Measurements from ENCODE around the gene PSMF1. TPM values are rescaled to one million over a fixed set of nuclear protein-coding genes. Genes with fewer than 3 reads are reported as not detected.

Gene PSMF1
- total RNA-seq, 1 donor from 2014 or later, result 110 TPM

DNA sequence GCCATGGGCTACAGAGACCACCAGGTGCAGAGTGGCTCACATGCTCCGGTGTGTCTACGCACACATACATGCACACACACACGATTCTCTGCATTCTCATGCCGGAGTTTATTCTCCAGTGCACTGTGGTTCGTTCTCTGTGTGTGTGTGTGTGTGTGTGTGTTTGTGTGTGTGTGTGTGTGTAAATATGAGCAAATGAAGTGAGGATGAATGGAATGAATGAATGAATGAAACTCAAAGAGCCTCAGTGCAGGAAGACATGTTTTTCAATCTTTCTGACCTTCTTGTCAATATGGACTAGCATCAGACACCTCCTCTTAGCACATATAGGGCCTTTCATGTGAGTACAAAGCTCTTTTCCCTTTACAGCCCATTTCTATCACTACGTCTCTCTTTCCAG lies 64.8 kb downstream of the PSMF1 start:
- Mint-ChIP-seq H3K27ac (ENCODE audit: unreplicated experiment) (no peak overlapping the region), H3K9me3 (ENCODE audit: low read depth) (no peaks in the 10 kb centered on the region), H3K4me3 (ENCODE audit: unreplicated experiment) (no peak overlapping the region), H3K4me1 (ENCODE audit: low read depth) (peaks cover 10% of the 10 kb centered on the region), H3K27me3 (ENCODE audit: low read depth) (peaks cover 26% of the 10 kb centered on the region), H3K36me3 (ENCODE audit: low read depth) (peaks cover 2% of the 10 kb centered on the region)
- DNase-seq (ENCODE audit: low spot score), result no peak
- TF ChIP-seq, protein P1, sequence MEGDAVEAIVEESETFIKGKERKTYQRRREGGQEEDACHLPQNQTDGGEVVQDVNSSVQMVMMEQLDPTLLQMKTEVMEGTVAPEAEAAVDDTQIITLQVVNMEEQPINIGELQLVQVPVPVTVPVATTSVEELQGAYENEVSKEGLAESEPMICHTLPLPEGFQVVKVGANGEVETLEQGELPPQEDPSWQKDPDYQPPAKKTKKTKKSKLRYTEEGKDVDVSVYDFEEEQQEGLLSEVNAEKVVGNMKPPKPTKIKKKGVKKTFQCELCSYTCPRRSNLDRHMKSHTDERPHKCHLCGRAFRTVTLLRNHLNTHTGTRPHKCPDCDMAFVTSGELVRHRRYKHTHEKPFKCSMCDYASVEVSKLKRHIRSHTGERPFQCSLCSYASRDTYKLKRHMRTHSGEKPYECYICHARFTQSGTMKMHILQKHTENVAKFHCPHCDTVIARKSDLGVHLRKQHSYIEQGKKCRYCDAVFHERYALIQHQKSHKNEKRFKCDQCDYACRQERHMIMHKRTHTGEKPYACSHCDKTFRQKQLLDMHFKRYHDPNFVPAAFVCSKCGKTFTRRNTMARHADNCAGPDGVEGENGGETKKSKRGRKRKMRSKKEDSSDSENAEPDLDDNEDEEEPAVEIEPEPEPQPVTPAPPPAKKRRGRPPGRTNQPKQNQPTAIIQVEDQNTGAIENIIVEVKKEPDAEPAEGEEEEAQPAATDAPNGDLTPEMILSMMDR (IDR thresholded peaks at IDR 0.05), result no peak

DNA sequence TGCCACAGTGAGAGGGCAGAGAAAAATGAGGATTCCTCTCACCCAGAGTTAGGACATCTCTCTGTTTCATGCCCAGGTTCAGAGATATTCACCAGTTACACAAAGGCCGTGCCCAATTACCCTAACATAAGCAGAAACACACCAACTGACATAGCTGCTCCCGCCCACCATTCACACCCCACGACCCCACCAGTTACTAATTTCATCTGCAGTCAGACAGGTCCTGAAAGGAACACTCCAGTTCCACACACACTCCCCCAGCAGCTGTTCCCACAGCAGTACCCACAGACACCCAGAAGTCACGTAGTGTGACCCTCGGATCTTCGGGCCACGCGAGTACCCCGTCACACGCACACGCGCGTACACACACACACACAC lies 65.8 kb downstream of the PSMF1 start:
- DNase-seq (ENCODE audit: low spot score), result no peak
- Mint-ChIP-seq H3K27ac (ENCODE audit: unreplicated experiment) (no peak overlapping the region), H3K27me3 (ENCODE audit: low read depth) (peaks cover 30% of the 10 kb centered on the region), H3K4me3 (ENCODE audit: unreplicated experiment) (peak overlapping the region; percentile 68), H3K4me1 (ENCODE audit: low read depth) (peaks cover 10% of the 10 kb centered on the region), H3K36me3 (ENCODE audit: low read depth) (peaks cover 2% of the 10 kb centered on the region), H3K9me3 (ENCODE audit: low read depth) (no peaks in the 10 kb centered on the region)
- TF ChIP-seq, protein P1 (IDR thresholded peaks at IDR 0.05), result no peak

DNA sequence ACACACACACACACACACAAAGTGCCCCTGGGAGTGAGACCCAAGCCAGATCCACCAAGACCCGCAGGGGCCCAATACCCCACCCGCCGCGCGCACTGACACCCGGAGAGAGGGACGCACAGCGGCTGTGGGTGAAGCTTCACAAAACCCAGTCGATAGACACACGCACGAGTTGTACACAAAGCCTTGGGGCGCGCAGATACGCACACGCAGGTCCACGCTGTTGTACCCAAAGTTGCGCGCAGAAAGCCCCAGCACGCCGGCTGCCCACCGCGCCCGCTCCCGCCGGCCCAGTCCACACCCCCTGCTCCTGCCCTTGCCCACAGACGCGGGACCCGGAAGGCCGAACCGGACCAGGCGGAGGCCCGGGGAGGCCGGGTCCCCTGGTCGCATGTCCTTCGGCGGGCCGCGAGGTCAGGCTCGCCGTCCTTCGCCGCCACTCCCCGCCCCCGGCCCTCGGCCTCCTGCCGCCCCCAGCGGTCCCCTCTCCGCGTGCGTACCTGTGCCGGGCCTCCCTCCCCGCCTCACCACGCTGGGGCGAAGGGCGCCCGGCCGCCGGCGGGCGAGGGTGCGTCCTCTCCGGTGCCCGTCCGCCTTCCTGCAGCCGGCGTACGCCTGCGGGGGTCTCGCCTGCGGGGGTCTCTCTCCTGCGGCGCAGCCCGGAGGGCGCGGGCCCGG lies 66.4 kb downstream of the PSMF1 start, which contains the start of gene TMEM74B:
Gene TMEM74B, minus strand, starts transcription at position 344 of the 678 bp plus-strand sequence. CDS start 1,180 bp downstream, outside the sequence.
- H3K4me1 Mint-ChIP-seq (ENCODE audit: low read depth), result peaks cover 10% of the 10 kb centered on the region
- DNase-seq (ENCODE audit: low spot score), result no peak
- TF ChIP-seq, protein P1 (IDR thresholded peaks at IDR 0.05), result no peak
- H3K27me3 Mint-ChIP-seq (ENCODE audit: low read depth), result peaks cover 36% of the 10 kb centered on the region
- H3K9me3 Mint-ChIP-seq (ENCODE audit: low read depth), result no peaks in the 10 kb centered on the region
- peaks cover 2% of the 10 kb centered on the region for H3K36me3 Mint-ChIP-seq (ENCODE audit: low read depth)
- peak within 1 kb of the TSS; percentile 68 for H3K4me3 Mint-ChIP-seq (ENCODE audit: unreplicated experiment)
- H3K27ac Mint-ChIP-seq (ENCODE audit: unreplicated experiment), result no peak within 1 kb of the TSS

DNA sequence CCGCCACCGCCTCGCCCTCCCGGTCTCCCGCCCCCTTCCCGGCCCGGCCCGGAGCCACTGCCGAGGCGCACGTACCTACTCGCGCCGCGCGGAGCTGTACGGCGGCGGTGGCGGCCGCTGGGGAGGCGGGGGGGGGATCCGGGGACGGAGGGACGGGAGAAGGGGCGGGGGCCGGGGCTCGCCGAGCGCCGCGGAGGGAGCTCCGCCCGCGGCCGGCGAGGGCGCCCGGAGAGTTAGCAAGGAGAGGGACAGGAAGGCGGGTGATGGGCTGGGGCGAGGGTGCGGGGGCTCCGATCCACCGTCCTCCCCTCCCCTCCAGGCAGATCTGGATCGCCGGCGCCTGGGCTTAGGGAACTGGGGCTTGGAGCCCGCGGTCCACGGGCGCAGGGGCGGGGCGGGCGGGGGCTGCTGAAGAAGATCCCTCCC lies 66.9 kb downstream of the PSMF1 start:
- peaks cover 10% of the 10 kb centered on the region for H3K4me1 Mint-ChIP-seq (ENCODE audit: low read depth)
- H3K27ac Mint-ChIP-seq (ENCODE audit: unreplicated experiment), result no peak overlapping the region
- peaks cover 41% of the 10 kb centered on the region for H3K27me3 Mint-ChIP-seq (ENCODE audit: low read depth)
- peaks cover 2% of the 10 kb centered on the region for H3K36me3 Mint-ChIP-seq (ENCODE audit: low read depth)
- H3K9me3 Mint-ChIP-seq (ENCODE audit: low read depth), result no peaks in the 10 kb centered on the region
- no peak overlapping the region for H3K4me3 Mint-ChIP-seq (ENCODE audit: unreplicated experiment)
- TF ChIP-seq, protein P1 (IDR thresholded peaks at IDR 0.05), result no peak
- DNase-seq (ENCODE audit: low spot score), result no peak

DNA sequence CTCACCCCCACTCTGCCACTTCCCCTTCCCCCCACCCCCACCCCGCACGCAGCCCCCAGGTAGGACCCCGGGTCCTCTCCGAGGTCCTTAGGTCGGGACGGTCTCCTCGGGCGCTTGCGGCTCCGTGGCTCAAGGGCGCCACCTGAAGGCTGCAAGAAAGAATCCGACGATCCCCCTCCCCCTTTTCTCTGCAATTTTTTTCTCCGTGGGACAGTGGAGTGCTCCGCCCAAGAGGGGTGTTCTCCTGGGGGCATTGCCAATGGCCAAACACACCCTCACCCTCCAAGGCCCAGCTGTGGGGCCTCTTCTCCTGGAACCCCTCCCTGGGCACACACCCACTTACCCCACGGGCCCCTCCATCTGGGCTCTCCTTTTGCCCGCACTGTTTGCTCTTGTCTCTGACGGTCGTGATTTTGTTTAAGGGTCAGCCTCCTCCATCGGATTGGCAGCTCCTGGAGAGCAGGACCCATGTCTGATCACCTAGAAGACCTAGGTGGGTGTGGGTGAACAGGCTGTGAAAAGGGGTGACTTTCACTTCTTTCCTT lies 67.5 kb downstream of the PSMF1 start:
- DNase-seq (ENCODE audit: low spot score), result no peak
- Mint-ChIP-seq H3K27me3 (ENCODE audit: low read depth) (peaks cover 46% of the 10 kb centered on the region), H3K9me3 (ENCODE audit: low read depth) (no peaks in the 10 kb centered on the region), H3K4me1 (ENCODE audit: low read depth) (peaks cover 10% of the 10 kb centered on the region), H3K36me3 (ENCODE audit: low read depth) (peaks cover 2% of the 10 kb centered on the region), H3K4me3 (ENCODE audit: unreplicated experiment) (peak overlapping the region; percentile 63), H3K27ac (ENCODE audit: unreplicated experiment) (no peak overlapping the region)
- TF ChIP-seq, protein P1 (IDR thresholded peaks at IDR 0.05), result peak; percentile 81
